Pancreas (tissue), 10 donors: ENCODE results near the gene PPM1L. TPM values are rescaled to one million over a fixed set of nuclear protein-coding genes. Genes with fewer than 3 reads are reported as not detected.
A peak's percentile ranks its signal among the peaks of the same experiment; 100 is the strongest.

ENCODE experiments used
- ATAC-seq, 4 donors: fragments of 200-7000 bp; cut with Tn5 transposase; one replicate each; pipeline versions ENCODE4 v1.8.0 to v1.9.1; 2020; ENCODE audit warnings: mild to moderate bottlenecking in 4 of 4, moderate library complexity in 4 of 4
- DNase-seq, 6 donors: peaks; one replicate each; pipeline ENCODE4 v3.0.0-alpha.2; 2020
- FAIRE-seq: peaks from 2 replicates; lab custom pipeline; 2012; peaks lifted over from hg19 to GRCh38; lab: Jason Lieb, UNC
- H3K27ac ChIP-seq, 4 donors: fragments of 200-600 bp; sonication (generic); 1 replicate in 3 of 4; 2 replicates in 1 of 4; pipeline versions ENCODE4 v1.5.0 to v1.8.0; 2020
- H3K27me3 ChIP-seq, 4 donors: fragments of 200-600 bp; one replicate each; pipeline ENCODE4 v1.8.0; 2021
- H3K36me3 ChIP-seq, 3 donors: fragments of 200-600 bp; sonication (generic) in 1 of 3; one replicate each; pipeline versions ENCODE4 v1.5.0 to v1.8.0; 2020 to 2021
- H3K4me1 ChIP-seq, 3 donors: fragments of 200-600 bp; one replicate each; pipeline ENCODE4 v1.8.0; 2021
- H3K4me3 ChIP-seq, 4 donors: fragments of 200-600 bp; sonication (generic) in 2 of 4; one replicate each; pipeline versions ENCODE4 v1.5.0 to v1.8.0; 2020 to 2021
- H3K9me3 ChIP-seq, 4 donors: fragments of 200-600 bp; one replicate each; pipeline ENCODE4 v1.8.0; 2021
- WGBS, 2 donors: extraction: QIAGEN DNeasy Blood & Tissue Kit; methylation state at CpG; one replicate each; pipeline ENCODE4 v1.1.7; 2013; 5-methylcytosine and 5-hydroxymethylcytosine counted together
- intact Hi-C, 3 donors: fragments of 100-400 bp; cut with DNase I; formaldehyde crosslinking; loops; one replicate each; pipeline versions ENCODE4 v1.11.1 to v1.14.2; 2022
- polyA plus RNA-seq, 2 donors: library from polyadenylated mRNA; stranded (reverse); fragments of 200-250 nt; gene quantifications; one replicate each; pipeline ENCODE4 v1.2.3, GENCODE V29; 2013
- total RNA-seq, 6 donors: library from RNA; stranded (reverse); fragmentation: NEBNext Ultra II Directional in 4 of 6; extraction: Animal tissue kit (Norgen Biotek cat#: 25700) in 4 of 6; gene quantifications; one replicate each; pipeline versions ENCODE4 v1.2.1 to v1.2.4, GENCODE V29; 2021 to 2023
- TF ChIP-seq, protein P1 (sequence below), 4 donors: fragments of 200-600 bp; sonication (generic) in 3 of 4; IDR thresholded peaks; one replicate each; pipeline versions ENCODE4 v1.5.0 to v1.8.0; 2021; ENCODE audit warnings: antibody characterized with exemption in 4 of 4
- donor health status: healthy with polysubstance abuse.
- donor health status: DM: no; HTN: no; CAD: no; lungs with moderate emphysema.
- donor health status: DM: no; HTN: no; CAD: no.
- donor health status: control.
- donor health status: control.
- donor health status: Bipolar disorder and iron deficiency.
- donor health status: DM: yes; HTN: yes; CAD: no.
- donor health status: DM: no; HTN: no; CAD: no.
- donor health status: DM: no; HTN: no; CAD: no.
- donor health status: DM: yes; HTN: yes; CAD: no.

PPM1L gene
- total and polyA plus RNA-seq, 8 donors: 2.3 to 12.3 (median 6.4) TPM

DNA sequence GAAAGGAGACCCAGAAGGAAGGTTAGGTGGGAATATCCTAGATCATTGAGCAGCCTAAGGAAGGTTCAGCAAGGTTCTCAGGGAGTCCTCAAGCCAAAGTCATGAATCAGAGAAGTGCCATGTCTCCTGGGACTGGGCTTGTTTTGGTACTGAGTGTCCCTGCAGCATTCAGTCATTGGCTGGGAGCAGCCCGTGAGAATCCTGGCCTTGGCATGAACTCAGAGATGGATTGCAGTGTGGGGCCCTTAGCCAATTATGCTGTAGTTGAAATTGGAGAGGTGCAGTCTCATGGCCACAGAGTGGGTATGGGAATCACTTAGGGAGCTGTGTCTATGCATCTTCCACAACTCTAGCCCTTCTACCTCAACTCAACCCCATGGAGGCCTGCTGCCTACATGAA, 17.0 kb upstream of the PPM1L start:
- WGBS, 2 donors: 37 to 40% methylated on average over 1 of the region's 1 CpG
- DNase-seq (no peak), ATAC-seq (peak in 2 of 4 donors; percentile 11 to 14), FAIRE-seq (no peak)
- H3K27me3 ChIP-seq: no peaks in the 10 kb centered on the region
- intact Hi-C loops: no loop called here
- TF ChIP-seq, protein P1, sequence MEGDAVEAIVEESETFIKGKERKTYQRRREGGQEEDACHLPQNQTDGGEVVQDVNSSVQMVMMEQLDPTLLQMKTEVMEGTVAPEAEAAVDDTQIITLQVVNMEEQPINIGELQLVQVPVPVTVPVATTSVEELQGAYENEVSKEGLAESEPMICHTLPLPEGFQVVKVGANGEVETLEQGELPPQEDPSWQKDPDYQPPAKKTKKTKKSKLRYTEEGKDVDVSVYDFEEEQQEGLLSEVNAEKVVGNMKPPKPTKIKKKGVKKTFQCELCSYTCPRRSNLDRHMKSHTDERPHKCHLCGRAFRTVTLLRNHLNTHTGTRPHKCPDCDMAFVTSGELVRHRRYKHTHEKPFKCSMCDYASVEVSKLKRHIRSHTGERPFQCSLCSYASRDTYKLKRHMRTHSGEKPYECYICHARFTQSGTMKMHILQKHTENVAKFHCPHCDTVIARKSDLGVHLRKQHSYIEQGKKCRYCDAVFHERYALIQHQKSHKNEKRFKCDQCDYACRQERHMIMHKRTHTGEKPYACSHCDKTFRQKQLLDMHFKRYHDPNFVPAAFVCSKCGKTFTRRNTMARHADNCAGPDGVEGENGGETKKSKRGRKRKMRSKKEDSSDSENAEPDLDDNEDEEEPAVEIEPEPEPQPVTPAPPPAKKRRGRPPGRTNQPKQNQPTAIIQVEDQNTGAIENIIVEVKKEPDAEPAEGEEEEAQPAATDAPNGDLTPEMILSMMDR (IDR thresholded peaks at IDR 0.05): no peak
- H3K4me3 ChIP-seq: no peak overlapping the region
- H3K4me1 ChIP-seq: no peaks in the 10 kb centered on the region
- H3K9me3 ChIP-seq: no peaks in the 10 kb centered on the region
- no peak overlapping the region for H3K27ac ChIP-seq
- H3K36me3 ChIP-seq: no peaks in the 10 kb centered on the region

GRCh38 chr3:160746976-160747375, 9.1 kb upstream of the PPM1L start:
- no peak for FAIRE-seq
- 33 to 47% methylated on average over 2 of the region's 2 CpGs for WGBS, 2 donors
- Histone ChIP-seq H3K27ac (no peak overlapping the region), H3K36me3 (no peaks in the 10 kb centered on the region), H3K9me3 (no peaks in the 10 kb centered on the region), H3K27me3 (no peaks in the 10 kb centered on the region), H3K4me3 (no peak overlapping the region), H3K4me1 (peaks cover 0 to 24% (median 17%) of the 10 kb centered on the region in 3 donors)
- intact Hi-C loops: no loop called here
- DNase-seq: no peak
- TF ChIP-seq, protein P1 (IDR thresholded peaks at IDR 0.05): no peak
- ATAC-seq: no peak

DNA sequence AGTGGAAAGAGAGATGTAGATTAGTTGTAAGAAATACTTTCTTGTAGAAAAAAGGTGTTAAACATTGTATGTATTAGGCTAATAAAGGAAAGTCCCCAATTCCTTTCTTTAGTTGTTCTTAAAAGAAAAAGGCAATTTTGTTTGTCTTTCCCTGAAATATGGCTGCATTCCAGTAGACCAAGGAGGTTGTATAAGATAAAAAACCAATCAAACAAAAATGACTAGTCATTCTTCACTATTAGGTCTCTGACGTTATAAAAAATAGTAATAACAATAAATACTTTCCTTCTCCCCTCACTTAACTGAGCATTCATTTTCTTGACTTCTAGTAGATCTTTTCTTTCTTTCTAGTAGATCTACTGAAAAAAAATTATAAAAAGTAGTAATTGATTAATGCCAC, 8.6 kb upstream of the PPM1L start:
- intact Hi-C loops: no loop called here
- no peaks in the 10 kb centered on the region for H3K9me3 ChIP-seq
- H3K27ac ChIP-seq: no peak overlapping the region
- H3K36me3 ChIP-seq: no peaks in the 10 kb centered on the region
- DNase-seq (no peak), FAIRE-seq (no peak), ATAC-seq (peak; percentile 35 to 56 (median 50))
- H3K4me3 ChIP-seq: no peak overlapping the region
- 3% methylated on average over 1 of the region's 1 CpG for WGBS, 2 donors
- H3K4me1 ChIP-seq: peaks cover 0 to 24% (median 17%) of the 10 kb centered on the region in 3 donors
- TF ChIP-seq, protein P1 (IDR thresholded peaks at IDR 0.05): no peak
- H3K27me3 ChIP-seq: no peaks in the 10 kb centered on the region

DNA sequence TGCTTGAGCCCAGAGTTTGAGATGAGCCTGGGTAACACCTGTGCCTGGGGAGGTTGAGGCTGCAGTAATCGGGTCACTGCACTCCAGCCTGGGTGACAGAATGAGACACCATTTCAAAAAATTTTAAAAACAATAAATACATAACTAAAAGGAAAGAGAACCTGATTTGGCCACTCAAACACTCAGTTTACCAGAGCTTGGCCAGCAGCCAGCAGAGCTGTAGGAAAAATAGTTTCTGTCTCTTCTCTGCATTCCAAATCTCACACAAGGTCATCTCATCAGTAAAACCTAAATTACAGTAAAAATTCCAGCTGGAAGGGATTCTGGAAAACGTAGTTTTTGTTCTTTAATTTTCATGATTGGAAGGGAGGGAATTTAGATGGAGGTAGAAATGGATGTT, 7.8 kb upstream of the PPM1L start:
- FAIRE-seq: no peak

DNA sequence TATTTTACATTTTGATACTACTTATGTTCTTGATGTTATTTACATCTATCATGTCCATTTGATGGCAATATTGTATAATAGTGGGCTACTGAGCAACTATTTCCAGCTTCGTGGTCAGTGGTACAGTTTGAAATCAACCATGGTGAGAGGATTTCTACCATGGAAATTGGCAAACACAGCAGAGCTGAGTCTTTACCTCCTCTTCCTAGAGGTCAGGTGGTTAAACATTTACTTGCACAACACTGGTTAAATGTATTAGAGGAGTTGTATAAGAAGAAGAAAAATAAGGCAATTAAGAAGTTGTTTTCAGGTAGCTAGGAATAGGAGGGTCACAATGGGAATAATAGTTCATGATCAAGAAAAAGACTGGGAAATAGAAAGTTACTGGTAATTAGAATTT, 7.2 kb upstream of the PPM1L start:
- no peak overlapping the region for H3K27ac ChIP-seq
- FAIRE-seq (no peak), ATAC-seq (peak in 3 of 4 donors; percentile 66 to 78 (median 69)), DNase-seq (no peak)
- H3K4me1 ChIP-seq: peaks cover 5 to 28% (median 23%) of the 10 kb centered on the region in 3 donors
- WGBS, 2 donors: 17 to 27% methylated on average over 1 of the region's 1 CpG
- no peak overlapping the region for H3K4me3 ChIP-seq
- no peaks in the 10 kb centered on the region for H3K36me3 ChIP-seq
- intact Hi-C loops: no loop called here
- TF ChIP-seq, protein P1 (IDR thresholded peaks at IDR 0.05): no peak
- H3K27me3 ChIP-seq: no peaks in the 10 kb centered on the region
- no peaks in the 10 kb centered on the region for H3K9me3 ChIP-seq

More for the DNA sequence above, 7.8 kb upstream of the PPM1L start:
- peaks cover 0 to 24% (median 17%) of the 10 kb centered on the region in 3 donors for H3K4me1 ChIP-seq
- H3K9me3 ChIP-seq: no peaks in the 10 kb centered on the region
- TF ChIP-seq, protein P1 (IDR thresholded peaks at IDR 0.05): no peak
- H3K27ac ChIP-seq: no peak overlapping the region
- DNase-seq: no peak
- intact Hi-C loops: no loop called here
- no peak for ATAC-seq
- H3K36me3 ChIP-seq: no peaks in the 10 kb centered on the region
- WGBS, 2 donors: 51 to 70% methylated on average over 2 of the region's 2 CpGs
- H3K27me3 ChIP-seq: no peaks in the 10 kb centered on the region
- H3K4me3 ChIP-seq: no peak overlapping the region
